Activated CD8-positive, alpha-beta T cell treated with anti-CD3 and anti-CD28 coated beads for 36 hours (primary cell): Measurements from ENCODE around the gene TAF1. TPM values are rescaled to one million over a fixed set of nuclear protein-coding genes. Genes with fewer than 3 reads are reported as not detected.
"Not testable (repeated sequence)": the region's sequence is repeated elsewhere in the genome, so short reads cannot be mapped to it uniquely, and the experiment has no call there.

ENCODE experiments used
- ATAC-seq: fragments of 200-7000 bp; cut with Tn5 transposase; one replicate; pipeline ENCODE4 v1.10.0; 2021; ENCODE audit warnings: mild to moderate bottlenecking, moderate library complexity
- CTCF ChIA-PET: fragments of 350-600 bp; sonication (Branson Sonifier 250); formaldehyde crosslinking; loops from one replicate; lab custom pipeline; 2021; ENCODE audit warnings: antibody characterized with exemption; lab: Charles Lee
- POLR2A ChIA-PET: fragments of 350-600 bp; sonication (Branson Sonifier 250); formaldehyde crosslinking; loops from one replicate; lab custom pipeline; 2021; ENCODE audit warnings: antibody characterized with exemption; lab: Charles Lee
- DNase-seq: peaks from one replicate; pipeline ENCODE4 v3.0.0-alpha.2; 2020
- H3K27ac Mint-ChIP-seq: one replicate; pipeline ENCODE4 v1.8.0; 2021; ENCODE audit warnings: mild to moderate bottlenecking, mixed read lengths
- H3K27me3 Mint-ChIP-seq: one replicate; pipeline ENCODE4 v1.8.0; 2021; ENCODE audit warnings: mixed read lengths
- H3K36me3 Mint-ChIP-seq: one replicate; pipeline ENCODE4 v1.8.0; 2021; ENCODE audit warnings: low read depth, mixed read lengths
- H3K4me1 Mint-ChIP-seq: one replicate; pipeline ENCODE4 v1.8.0; 2021; ENCODE audit warnings: low read depth, mixed read lengths
- H3K4me3 Mint-ChIP-seq: one replicate; pipeline ENCODE4 v1.8.0; 2021; ENCODE audit warnings: mild to moderate bottlenecking, moderate library complexity, mixed read lengths
- H3K9me3 Mint-ChIP-seq: one replicate; pipeline ENCODE4 v1.8.0; 2021; ENCODE audit warnings: mixed read lengths
- intact Hi-C: fragments of 100-400 bp; cut with micrococcal nuclease; formaldehyde crosslinking; loops from one replicate; pipeline ENCODE4 v1.10.0; 2022
- total RNA-seq, 2 experiments: library from RNA; stranded (reverse); gene quantifications; one replicate each; pipeline ENCODE4 v1.2.3, GENCODE V29; 2021
- TF ChIP-seq, protein P1 (sequence below): fragments of 200-600 bp; IDR thresholded peaks from one replicate; pipeline ENCODE4 v1.8.0; 2022; ENCODE audit warnings: antibody characterized with exemption, mild to moderate bottlenecking

Gene TAF1
- total RNA-seq, 2 experiments from 2014 or later, result 26.8 to 30.9 TPM

DNA sequence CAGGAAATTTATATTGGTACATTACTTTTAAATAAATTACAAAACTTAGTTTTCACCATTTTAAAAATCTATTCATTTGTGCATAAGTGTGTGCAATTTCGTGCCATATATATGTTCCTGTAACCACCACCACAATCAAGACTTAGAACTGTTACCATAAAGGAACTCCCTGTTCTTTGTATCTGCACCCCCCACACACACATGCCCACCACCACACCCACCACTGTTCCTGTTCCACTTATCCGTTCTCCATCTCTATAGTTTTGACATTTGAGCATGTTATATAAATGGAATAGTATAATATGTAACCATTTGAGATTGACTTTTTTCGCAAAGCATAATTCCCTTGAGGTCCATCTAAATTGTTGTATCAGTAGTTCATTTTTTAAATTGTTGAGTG lies 73.7 kb downstream of the TAF1 start:
- Mint-ChIP-seq H3K27me3 (no peaks in the 10 kb centered on the region), H3K9me3 (no peaks in the 10 kb centered on the region), H3K36me3 (peaks cover 22% of the 10 kb centered on the region), H3K4me3 (no peak overlapping the region), H3K27ac (no peak overlapping the region), H3K4me1 (peaks cover 5% of the 10 kb centered on the region)
- intact Hi-C loops, result no loop called here
- CTCF ChIA-PET, result no interaction called here
- DNase-seq, result no peak
- TF ChIP-seq, protein P1, sequence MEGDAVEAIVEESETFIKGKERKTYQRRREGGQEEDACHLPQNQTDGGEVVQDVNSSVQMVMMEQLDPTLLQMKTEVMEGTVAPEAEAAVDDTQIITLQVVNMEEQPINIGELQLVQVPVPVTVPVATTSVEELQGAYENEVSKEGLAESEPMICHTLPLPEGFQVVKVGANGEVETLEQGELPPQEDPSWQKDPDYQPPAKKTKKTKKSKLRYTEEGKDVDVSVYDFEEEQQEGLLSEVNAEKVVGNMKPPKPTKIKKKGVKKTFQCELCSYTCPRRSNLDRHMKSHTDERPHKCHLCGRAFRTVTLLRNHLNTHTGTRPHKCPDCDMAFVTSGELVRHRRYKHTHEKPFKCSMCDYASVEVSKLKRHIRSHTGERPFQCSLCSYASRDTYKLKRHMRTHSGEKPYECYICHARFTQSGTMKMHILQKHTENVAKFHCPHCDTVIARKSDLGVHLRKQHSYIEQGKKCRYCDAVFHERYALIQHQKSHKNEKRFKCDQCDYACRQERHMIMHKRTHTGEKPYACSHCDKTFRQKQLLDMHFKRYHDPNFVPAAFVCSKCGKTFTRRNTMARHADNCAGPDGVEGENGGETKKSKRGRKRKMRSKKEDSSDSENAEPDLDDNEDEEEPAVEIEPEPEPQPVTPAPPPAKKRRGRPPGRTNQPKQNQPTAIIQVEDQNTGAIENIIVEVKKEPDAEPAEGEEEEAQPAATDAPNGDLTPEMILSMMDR, result no peak
- POLR2A ChIA-PET, result no interaction called here
- no peak for ATAC-seq

DNA sequence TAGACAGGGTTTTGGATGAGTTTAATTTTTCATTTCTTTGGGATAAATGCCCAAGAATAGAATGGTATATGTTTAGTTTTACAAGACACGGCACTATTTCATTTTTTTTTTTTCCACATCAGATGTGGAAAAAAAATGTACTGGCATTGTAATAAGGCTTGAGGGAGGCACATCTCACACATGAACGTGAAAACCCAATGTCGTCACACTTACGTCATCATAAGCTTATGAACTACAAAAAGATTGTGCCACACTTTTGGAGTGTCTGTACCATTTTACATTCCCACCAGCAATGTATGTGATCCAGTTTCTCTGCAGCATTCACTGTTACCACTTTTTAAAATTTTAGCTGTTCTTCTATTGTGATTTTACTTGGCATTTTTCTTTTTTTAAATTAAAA lies 74.2 kb downstream of the TAF1 start:
- DNase-seq (no peak), ATAC-seq (no peak)
- Mint-ChIP-seq H3K4me3 (no peak overlapping the region), H3K27me3 (no peaks in the 10 kb centered on the region), H3K9me3 (no peaks in the 10 kb centered on the region), H3K4me1 (peaks cover 5% of the 10 kb centered on the region), H3K27ac (no peak overlapping the region), H3K36me3 (peaks cover 22% of the 10 kb centered on the region)
- POLR2A ChIA-PET, result no interaction called here
- TF ChIP-seq, protein P1, result no peak
- intact Hi-C loops, result no loop called here
- CTCF ChIA-PET, result no interaction called here

DNA sequence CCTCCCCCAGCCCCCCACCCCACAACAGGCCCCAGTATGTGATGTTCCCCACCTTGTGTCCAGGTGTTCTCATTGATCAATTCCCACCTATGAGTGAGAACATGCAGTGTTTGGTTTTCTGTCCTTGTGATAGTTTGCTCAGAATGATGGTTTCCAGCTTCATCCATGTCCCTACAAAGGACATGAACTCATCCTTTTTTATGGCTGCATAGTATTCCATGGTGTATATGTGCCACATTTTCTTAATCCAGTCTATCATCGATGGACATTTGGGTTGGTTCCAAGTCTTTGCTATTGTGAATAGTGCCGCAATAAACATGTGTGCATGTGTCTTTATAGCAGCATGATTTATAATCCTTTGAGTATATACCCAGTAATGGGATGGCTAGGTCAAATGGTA lies 75.7 kb downstream of the TAF1 start:
- CTCF ChIA-PET, H3K9me3 Mint-ChIP-seq, POLR2A ChIA-PET, DNase-seq, H3K27ac Mint-ChIP-seq, intact Hi-C loops, H3K4me1 Mint-ChIP-seq, H3K27me3 Mint-ChIP-seq, ATAC-seq, H3K4me3 Mint-ChIP-seq: not testable (repeated sequence)
- H3K36me3 Mint-ChIP-seq, result peaks cover 22% of the 10 kb centered on the region

DNA sequence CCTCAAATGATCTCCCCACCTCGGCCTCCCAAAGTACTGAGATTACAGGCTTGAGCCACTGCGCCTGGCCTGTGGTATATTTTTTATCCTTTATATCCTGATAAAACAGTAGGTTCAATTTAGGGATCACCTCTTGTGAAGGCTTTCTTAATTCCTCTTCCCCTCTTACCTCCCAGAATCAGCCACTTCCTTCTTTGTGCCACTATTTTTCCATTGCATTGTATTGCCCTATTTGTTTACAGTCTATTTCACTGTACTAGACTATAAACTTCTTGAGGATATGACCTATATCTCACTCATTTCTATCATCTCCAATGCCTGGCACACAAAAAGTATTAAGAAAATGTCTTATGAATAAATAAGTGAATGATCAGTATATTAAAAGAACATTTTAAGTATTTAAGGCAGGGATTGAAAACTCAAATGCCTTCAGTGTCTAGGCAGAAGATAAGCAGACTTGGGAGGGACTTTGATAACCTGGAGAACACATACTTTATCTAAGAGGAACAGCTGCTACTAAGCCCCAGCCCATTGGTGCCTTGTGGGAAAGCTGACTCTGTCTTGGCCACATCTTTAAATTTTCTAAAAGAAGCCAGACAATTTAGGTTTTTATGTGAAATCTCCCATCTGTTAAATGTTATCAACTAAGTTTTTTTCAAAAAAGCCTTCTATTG lies 84.4 kb downstream of the TAF1 start:
- intact Hi-C loops, result no loop called here
- H3K36me3 Mint-ChIP-seq, result peaks cover 3% of the 10 kb centered on the region
- POLR2A ChIA-PET, result no interaction called here
- DNase-seq (no peak), ATAC-seq (no peak)
- TF ChIP-seq, protein P1, result no peak
- H3K4me3 Mint-ChIP-seq, result no peak overlapping the region
- H3K27me3 Mint-ChIP-seq, result no peaks in the 10 kb centered on the region
- CTCF ChIA-PET, result no interaction called here
- H3K4me1 Mint-ChIP-seq, result no peaks in the 10 kb centered on the region
- H3K9me3 Mint-ChIP-seq, result no peaks in the 10 kb centered on the region
- no peak overlapping the region for H3K27ac Mint-ChIP-seq

DNA sequence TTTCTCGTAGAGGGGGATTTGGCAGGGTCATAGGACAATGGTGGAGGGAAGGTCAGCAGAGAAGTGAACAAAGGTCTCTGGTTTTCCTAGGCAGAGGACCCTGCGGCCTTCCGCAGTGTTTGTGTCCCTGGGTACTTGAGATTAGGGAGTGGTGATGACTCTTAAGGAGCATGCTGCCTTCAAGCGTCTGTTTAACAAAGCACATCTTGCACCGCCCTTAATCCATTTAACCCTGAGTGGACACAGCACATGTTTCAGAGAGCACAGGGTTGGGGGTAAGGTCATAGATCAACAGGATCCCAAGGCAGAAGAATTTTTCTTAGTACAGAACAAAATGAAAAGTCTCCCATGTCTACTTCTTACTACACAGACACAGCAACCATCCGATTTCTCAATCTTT lies 85.4 kb downstream of the TAF1 start:
- H3K36me3 Mint-ChIP-seq, H3K27me3 Mint-ChIP-seq, ATAC-seq, H3K4me3 Mint-ChIP-seq, POLR2A ChIA-PET, H3K4me1 Mint-ChIP-seq, H3K9me3 Mint-ChIP-seq, intact Hi-C loops, H3K27ac Mint-ChIP-seq, DNase-seq, CTCF ChIA-PET: not testable (repeated sequence)

DNA sequence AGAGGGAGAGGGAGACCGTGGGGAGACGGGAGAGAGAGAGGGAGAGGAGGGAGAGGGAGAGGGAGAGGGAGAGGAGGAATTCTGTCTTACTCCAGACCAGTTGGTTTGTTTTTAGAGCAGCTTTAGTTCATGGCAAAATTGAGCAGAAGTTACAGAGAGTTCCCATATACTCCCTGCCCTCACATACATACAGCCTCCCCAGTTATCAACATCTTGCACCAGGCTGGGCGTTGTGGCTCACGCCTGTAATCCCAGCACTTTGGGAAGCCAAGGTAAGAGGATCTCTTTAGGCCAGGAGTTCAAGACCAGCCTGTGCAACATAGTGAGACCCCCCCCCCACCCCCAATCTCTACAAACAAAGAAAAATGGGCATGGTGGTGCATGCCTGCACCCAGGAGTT lies 86.9 kb downstream of the TAF1 start:
- DNase-seq (no peak), ATAC-seq (no peak)
- POLR2A ChIA-PET, result no interaction called here
- H3K4me3 Mint-ChIP-seq, result no peak overlapping the region
- no peak overlapping the region for H3K27ac Mint-ChIP-seq
- H3K9me3 Mint-ChIP-seq, result no peaks in the 10 kb centered on the region
- intact Hi-C loops, result no loop called here
- CTCF ChIA-PET, result no interaction called here
- TF ChIP-seq, protein P1, result no peak
- no peaks in the 10 kb centered on the region for H3K4me1 Mint-ChIP-seq
- peaks cover 9% of the 10 kb centered on the region for H3K36me3 Mint-ChIP-seq
- no peaks in the 10 kb centered on the region for H3K27me3 Mint-ChIP-seq
